ENCODE data around the gene ZNF221.

ZNF221 gene

GRCh38 chr19:44010468-44010867 is 59.4 kb downstream of the ZNF221 start:
- TF ChIP-seq CTCF (IDR thresholded peaks at IDR 0.05) = no peak
- Histone ChIP-seq H3K27ac (no peak overlapping the region), H3K4me3 (ENCODE audit: low read depth in 1 of 2, low read length in 1 of 2) (no peak overlapping the region), H3K9me3 (peaks cover 31% of the 10 kb centered on the region), H3K36me3 (peaks cover 48% of the 10 kb centered on the region), H3K4me1 (ENCODE audit: control insufficient read depth in 1 of 2, insufficient read depth in 1 of 2, low read depth in 1 of 2, low read length in 1 of 2) (peaks cover 15 to 17% of the 10 kb centered on the region in 2 experiments), H3K27me3 (no peaks in the 10 kb centered on the region)
